ENCODE results near the gene GTF2H1.

DNA sequence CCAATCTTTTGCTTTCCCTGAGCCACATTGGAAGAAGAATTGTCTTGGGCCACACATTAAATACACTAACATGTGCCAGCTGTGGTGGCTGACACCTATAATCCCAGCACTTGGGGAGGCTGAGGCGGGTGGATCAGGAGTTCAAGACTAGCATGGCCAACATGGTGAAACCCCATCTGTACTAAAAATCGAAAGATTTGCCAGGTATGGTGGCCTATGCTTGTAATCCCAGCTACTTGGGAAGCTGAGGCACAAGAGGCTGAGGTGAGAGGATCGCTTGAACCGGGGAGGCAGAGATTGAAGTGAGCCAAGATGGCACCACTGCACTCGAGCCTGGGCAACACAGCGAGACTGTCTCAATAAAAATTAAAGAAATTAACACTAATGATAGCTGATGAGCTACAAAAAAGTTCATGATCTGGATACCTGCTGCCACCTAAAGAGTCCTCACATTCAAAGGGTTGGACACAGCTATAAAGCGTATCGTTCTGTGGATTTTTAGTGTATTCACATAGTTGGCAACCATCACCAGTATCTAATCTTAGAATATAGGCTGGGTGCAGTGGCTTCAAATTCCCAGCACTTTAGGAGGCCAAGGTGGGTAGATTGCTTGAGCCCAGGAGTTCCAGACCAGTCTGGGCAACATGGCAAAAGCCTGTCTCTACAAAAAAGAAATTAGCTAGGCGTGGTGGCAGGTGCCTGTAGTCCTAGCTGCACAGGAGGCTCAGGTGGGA, 86.4 kb downstream of the GTF2H1 start:
- TF ChIP-seq POLR2A (IDR thresholded peaks at IDR 0.05), result no peak
- TF ChIP-seq, protein P1, sequence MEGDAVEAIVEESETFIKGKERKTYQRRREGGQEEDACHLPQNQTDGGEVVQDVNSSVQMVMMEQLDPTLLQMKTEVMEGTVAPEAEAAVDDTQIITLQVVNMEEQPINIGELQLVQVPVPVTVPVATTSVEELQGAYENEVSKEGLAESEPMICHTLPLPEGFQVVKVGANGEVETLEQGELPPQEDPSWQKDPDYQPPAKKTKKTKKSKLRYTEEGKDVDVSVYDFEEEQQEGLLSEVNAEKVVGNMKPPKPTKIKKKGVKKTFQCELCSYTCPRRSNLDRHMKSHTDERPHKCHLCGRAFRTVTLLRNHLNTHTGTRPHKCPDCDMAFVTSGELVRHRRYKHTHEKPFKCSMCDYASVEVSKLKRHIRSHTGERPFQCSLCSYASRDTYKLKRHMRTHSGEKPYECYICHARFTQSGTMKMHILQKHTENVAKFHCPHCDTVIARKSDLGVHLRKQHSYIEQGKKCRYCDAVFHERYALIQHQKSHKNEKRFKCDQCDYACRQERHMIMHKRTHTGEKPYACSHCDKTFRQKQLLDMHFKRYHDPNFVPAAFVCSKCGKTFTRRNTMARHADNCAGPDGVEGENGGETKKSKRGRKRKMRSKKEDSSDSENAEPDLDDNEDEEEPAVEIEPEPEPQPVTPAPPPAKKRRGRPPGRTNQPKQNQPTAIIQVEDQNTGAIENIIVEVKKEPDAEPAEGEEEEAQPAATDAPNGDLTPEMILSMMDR (IDR thresholded peaks at IDR 0.05), result no peak
